ENCODE results near the gene APBA2.

Gene APBA2

DNA sequence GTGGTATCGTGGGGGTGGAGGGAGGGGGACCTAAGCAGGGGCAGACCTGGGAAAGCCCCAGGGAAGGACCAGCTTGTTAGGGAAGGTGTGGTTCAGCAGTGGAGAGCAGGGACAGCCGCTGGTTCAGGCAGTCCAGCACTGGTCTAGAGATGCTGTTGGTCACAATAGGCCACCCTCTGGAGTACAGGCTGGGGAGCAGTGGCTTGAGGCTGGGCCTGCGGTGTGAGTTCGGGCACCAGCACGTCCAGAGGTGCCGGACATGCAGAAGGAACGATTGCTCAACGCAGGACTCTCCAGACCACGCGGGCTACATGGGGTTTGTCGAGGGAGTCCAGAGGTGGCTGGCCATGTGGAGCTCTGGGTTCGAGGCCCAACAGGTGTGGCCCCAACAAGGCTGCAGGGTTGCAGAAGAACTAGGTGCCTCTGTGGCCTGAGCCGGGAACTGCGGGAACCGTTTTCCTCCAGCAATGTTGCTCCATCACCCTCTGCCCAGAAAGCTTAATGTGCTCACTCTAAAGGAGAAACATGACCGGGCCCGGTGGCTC is 143.9 kb downstream of the APBA2 start:
- H3K9ac ChIP-seq (ENCODE audit: low read depth in 1 of 2, low read length in 2 of 2), result no peak overlapping the region
- no peak overlapping the region for H3K27ac ChIP-seq (ENCODE audit: low read depth, low read length)
- H3K9me3 ChIP-seq (ENCODE audit: control insufficient read depth in 1 of 2, low read length in 2 of 2), result peaks cover 0 to 4% of the 10 kb centered on the region in 2 donors
- no peaks in the 10 kb centered on the region for H3K36me3 ChIP-seq (ENCODE audit: control insufficient read depth in 1 of 2, insufficient read depth in 2 of 2, low read length in 2 of 2)
- H3K27me3 ChIP-seq (ENCODE audit: control insufficient read depth in 1 of 2, insufficient read depth in 2 of 2, low read length in 2 of 2), result no peaks in the 10 kb centered on the region
- no peaks in the 10 kb centered on the region for H3K4me1 ChIP-seq (ENCODE audit: control insufficient read depth in 1 of 2, insufficient read depth in 2 of 2, low read length in 2 of 2)
- H3K4me3 ChIP-seq (ENCODE audit: low read depth in 1 of 2, low read length in 2 of 2), result no peak overlapping the region

DNA sequence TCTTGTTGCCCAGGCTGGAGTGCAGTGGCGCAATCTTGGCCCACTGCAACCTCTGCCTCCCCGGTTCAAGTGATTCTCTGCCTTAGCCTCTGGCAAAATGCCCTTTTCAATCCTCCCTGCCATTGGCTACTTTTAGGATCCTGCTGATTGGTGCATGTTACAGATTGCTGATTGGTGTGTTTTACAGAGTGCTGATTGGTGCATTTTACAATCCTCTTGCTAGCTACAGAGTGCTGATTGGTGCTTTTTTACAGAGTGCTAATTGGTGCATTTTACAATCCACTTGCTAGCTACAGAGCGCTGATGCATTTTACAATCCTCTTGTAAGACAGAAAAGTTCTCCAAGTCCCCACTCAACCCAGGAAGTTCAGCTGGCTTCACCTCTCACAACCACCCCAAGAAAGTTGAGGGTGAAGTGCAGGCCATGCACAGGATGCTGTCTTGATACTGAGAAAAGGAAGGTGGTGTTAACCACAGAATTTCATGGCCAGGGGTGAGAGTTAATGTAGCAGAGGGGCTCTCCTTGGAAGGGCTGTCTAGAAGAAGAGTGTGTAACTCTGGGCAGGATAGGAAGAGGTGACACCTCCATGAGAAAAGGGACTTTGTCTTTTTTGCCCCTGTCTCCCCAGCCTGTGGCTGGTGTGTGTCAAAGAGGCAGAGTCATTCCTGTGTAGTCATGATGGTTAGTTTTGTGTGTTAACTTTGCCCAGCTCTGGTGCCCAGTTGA is 145.9 kb downstream of the APBA2 start:
- no peaks in the 10 kb centered on the region for H3K27me3 ChIP-seq (ENCODE audit: control insufficient read depth in 1 of 2, insufficient read depth in 2 of 2, low read length in 2 of 2)
- H3K36me3 ChIP-seq (ENCODE audit: control insufficient read depth in 1 of 2, insufficient read depth in 2 of 2, low read length in 2 of 2), result no peaks in the 10 kb centered on the region
- no peak overlapping the region for H3K9ac ChIP-seq (ENCODE audit: low read depth in 1 of 2, low read length in 2 of 2)
- H3K4me3 ChIP-seq (ENCODE audit: low read depth in 1 of 2, low read length in 2 of 2), result no peak overlapping the region
- no peak overlapping the region for H3K27ac ChIP-seq (ENCODE audit: low read depth, low read length)
- peaks cover 0 to 4% of the 10 kb centered on the region in 2 donors for H3K9me3 ChIP-seq (ENCODE audit: control insufficient read depth in 1 of 2, low read length in 2 of 2)
- no peaks in the 10 kb centered on the region for H3K4me1 ChIP-seq (ENCODE audit: control insufficient read depth in 1 of 2, insufficient read depth in 2 of 2, low read length in 2 of 2)

DNA sequence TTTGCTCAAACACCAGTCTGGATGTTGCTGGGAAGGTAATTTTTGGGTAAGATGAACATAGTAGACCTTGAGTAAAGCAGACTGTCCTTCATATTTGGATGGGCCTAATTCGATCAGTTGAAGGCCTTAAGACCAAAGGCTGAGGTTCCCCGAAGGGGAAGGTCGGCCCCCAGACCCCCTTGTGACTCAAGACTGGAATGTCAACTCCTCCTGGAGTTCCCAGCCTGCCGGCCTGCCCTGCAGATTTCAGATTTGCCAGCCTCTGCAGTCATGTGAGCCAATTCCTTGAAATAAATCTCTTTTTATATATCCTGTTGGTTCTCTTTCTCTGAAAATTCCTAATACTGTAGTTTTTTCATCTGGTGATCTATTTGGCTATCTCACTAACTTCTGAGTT is 146.5 kb downstream of the APBA2 start:
- H3K4me1 ChIP-seq (ENCODE audit: control insufficient read depth in 1 of 2, insufficient read depth in 2 of 2, low read length in 2 of 2), result no peaks in the 10 kb centered on the region

DNA sequence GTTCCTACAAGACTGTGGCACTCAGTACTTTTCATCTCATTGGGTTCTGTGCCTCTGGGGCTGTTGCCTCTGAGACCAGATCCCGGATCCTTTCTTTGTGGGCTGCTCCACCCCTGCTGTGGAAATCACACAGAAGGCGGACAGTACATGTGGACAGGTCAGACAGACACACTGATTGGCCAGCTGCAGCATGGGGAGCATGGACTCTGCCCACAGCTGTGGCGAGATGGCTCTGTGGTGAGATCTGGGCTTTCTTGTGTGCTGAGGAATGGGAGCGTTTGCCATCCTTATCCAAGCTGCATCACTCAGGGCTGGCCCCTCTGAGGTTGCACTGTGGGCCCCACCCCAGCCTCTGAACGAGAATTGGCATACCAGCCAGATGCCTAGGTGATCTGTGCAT is 147.0 kb downstream of the APBA2 start:
- H3K9me3 ChIP-seq (ENCODE audit: control insufficient read depth in 1 of 2, low read length in 2 of 2), result peaks cover 0 to 4% of the 10 kb centered on the region in 2 donors
- no peaks in the 10 kb centered on the region for H3K4me1 ChIP-seq (ENCODE audit: control insufficient read depth in 1 of 2, insufficient read depth in 2 of 2, low read length in 2 of 2)
- H3K27ac ChIP-seq (ENCODE audit: low read depth, low read length), result no peak overlapping the region
- H3K4me3 ChIP-seq (ENCODE audit: low read depth in 1 of 2, low read length in 2 of 2), result no peak overlapping the region
- no peaks in the 10 kb centered on the region for H3K27me3 ChIP-seq (ENCODE audit: control insufficient read depth in 1 of 2, insufficient read depth in 2 of 2, low read length in 2 of 2)
- H3K9ac ChIP-seq (ENCODE audit: low read depth in 1 of 2, low read length in 2 of 2), result no peak overlapping the region
- H3K36me3 ChIP-seq (ENCODE audit: control insufficient read depth in 1 of 2, insufficient read depth in 2 of 2, low read length in 2 of 2), result no peaks in the 10 kb centered on the region

More for the DNA sequence above, 146.5 kb downstream of the APBA2 start:
- Histone ChIP-seq H3K27ac (ENCODE audit: low read depth, low read length) (no peak overlapping the region), H3K9ac (ENCODE audit: low read depth in 1 of 2, low read length in 2 of 2) (no peak overlapping the region), H3K4me3 (ENCODE audit: low read depth in 1 of 2, low read length in 2 of 2) (no peak overlapping the region), H3K27me3 (ENCODE audit: control insufficient read depth in 1 of 2, insufficient read depth in 2 of 2, low read length in 2 of 2) (no peaks in the 10 kb centered on the region), H3K9me3 (ENCODE audit: control insufficient read depth in 1 of 2, low read length in 2 of 2) (peaks cover 0 to 4% of the 10 kb centered on the region in 2 donors), H3K36me3 (ENCODE audit: control insufficient read depth in 1 of 2, insufficient read depth in 2 of 2, low read length in 2 of 2) (no peaks in the 10 kb centered on the region)

DNA sequence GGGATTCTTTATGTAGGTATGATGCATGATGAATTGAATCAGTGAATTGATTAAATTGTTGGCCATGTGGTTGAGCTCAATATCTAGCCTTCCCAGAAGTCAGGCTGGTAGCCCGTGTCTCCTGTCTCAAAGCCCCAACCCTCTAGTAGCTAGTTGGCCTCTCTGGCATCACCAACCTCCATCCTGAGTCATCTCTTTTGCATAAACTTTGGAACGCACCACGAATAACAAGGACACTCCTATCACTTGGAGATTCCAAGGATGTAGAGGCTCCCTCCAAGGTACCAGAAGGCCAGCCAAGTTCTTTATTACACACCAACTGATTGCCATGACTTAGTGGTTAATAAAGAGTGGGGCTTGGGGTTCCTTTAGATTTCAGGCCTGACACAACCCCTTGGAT is 148.4 kb downstream of the APBA2 start:
- Histone ChIP-seq H3K36me3 (ENCODE audit: control insufficient read depth in 1 of 2, insufficient read depth in 2 of 2, low read length in 2 of 2) (no peaks in the 10 kb centered on the region), H3K27ac (ENCODE audit: low read depth, low read length) (no peak overlapping the region), H3K4me1 (ENCODE audit: control insufficient read depth in 1 of 2, insufficient read depth in 2 of 2, low read length in 2 of 2) (no peaks in the 10 kb centered on the region), H3K4me3 (ENCODE audit: low read depth in 1 of 2, low read length in 2 of 2) (no peak overlapping the region), H3K27me3 (ENCODE audit: control insufficient read depth in 1 of 2, insufficient read depth in 2 of 2, low read length in 2 of 2) (no peaks in the 10 kb centered on the region), H3K9me3 (ENCODE audit: control insufficient read depth in 1 of 2, low read length in 2 of 2) (peaks cover 0 to 4% of the 10 kb centered on the region in 2 donors), H3K9ac (ENCODE audit: low read depth in 1 of 2, low read length in 2 of 2) (no peak overlapping the region)

DNA sequence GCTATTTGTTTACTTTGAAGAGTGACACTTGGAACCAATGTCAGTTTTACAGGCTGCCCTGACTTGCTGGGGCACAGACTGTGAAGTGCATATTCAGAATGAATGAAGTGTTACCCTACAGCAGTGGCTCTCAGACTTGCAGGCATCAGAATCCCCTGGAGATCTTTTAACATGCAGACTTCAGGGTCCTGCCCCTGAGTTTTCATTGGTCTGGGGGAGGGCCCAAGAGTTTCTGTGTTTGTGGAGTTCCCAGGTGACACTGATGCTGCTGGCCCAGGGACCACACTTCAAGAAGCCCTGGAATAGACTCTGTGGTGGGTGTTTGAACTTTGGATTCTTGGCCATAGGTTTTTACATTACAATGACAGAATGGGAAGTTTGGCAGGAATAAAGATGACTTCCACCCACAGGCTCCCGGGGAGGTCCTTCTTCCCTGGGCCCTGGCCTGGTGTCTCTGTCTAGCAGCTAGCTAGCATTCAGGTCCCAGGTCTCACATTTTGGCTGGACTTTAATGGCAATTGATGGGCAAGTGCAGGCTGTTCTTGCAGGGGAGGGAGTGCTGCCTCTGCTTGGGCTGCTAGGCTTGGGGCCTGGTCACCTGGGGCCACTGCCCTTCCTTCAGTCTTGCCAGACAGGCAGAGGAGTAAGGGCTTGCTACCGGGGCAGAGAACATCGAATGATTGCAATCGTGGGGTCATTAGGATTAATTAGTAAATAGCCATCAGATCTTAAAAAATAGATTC is 149.0 kb downstream of the APBA2 start:
- Histone ChIP-seq H3K36me3 (ENCODE audit: control insufficient read depth in 1 of 2, insufficient read depth in 2 of 2, low read length in 2 of 2) (no peaks in the 10 kb centered on the region), H3K9ac (ENCODE audit: low read depth in 1 of 2, low read length in 2 of 2) (no peak overlapping the region), H3K9me3 (ENCODE audit: control insufficient read depth in 1 of 2, low read length in 2 of 2) (peaks cover 0 to 4% of the 10 kb centered on the region in 2 donors), H3K4me3 (ENCODE audit: low read depth in 1 of 2, low read length in 2 of 2) (no peak overlapping the region), H3K27me3 (ENCODE audit: control insufficient read depth in 1 of 2, insufficient read depth in 2 of 2, low read length in 2 of 2) (no peaks in the 10 kb centered on the region), H3K4me1 (ENCODE audit: control insufficient read depth in 1 of 2, insufficient read depth in 2 of 2, low read length in 2 of 2) (no peaks in the 10 kb centered on the region), H3K27ac (ENCODE audit: low read depth, low read length) (no peak overlapping the region)

DNA sequence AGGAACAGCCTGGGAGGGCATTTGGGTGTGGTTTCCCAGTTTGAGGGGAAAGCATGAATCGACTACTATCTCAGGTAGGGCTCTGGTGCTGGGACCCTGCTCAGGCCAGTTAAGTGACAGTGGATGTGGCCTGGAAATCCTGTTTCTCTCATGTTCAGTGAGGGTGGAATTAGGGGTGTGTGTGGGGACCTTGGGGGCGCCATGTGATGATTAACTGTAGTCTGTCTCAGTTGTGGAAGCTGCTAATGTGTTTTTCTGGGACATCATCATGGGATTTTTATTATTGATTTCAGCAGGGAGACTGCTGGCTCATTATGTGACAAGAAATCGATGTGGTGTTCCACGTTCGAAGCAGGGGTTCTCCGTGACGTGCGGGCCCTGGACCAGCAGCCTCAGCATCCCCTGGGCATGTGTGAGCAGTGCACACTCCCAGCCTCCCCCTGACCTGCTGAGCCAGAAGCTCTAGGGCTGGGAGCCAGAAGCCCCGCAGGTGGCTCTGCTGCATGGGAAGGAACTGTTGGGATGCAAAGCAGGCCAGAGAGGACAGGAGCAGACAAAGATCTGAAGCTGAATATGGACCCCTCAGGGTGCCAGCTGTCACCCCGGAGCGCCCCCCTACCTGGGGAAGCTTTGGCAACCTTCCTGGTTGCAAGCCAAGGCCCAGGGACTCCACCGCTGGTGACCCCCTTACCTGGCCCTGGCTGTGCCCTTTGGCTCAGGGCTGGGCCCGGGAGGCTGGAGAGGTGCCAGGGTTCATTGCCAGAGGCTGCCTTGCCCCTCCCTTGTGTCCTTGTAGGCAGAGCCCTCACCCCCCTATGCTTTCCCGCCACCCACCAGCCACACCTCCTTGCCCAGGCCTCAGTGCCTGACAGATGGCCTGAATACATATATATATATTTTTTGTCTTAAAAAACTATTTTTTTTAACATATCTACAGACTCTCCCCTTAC is 149.8 kb downstream of the APBA2 start:
- no peak overlapping the region for H3K27ac ChIP-seq (ENCODE audit: low read depth, low read length)
- H3K36me3 ChIP-seq (ENCODE audit: control insufficient read depth in 1 of 2, insufficient read depth in 2 of 2, low read length in 2 of 2), result no peaks in the 10 kb centered on the region
- no peak overlapping the region for H3K4me3 ChIP-seq (ENCODE audit: low read depth in 1 of 2, low read length in 2 of 2)
- no peaks in the 10 kb centered on the region for H3K27me3 ChIP-seq (ENCODE audit: control insufficient read depth in 1 of 2, insufficient read depth in 2 of 2, low read length in 2 of 2)
- H3K4me1 ChIP-seq (ENCODE audit: control insufficient read depth in 1 of 2, insufficient read depth in 2 of 2, low read length in 2 of 2), result no peaks in the 10 kb centered on the region
- no peak overlapping the region for H3K9ac ChIP-seq (ENCODE audit: low read depth in 1 of 2, low read length in 2 of 2)
- H3K9me3 ChIP-seq (ENCODE audit: control insufficient read depth in 1 of 2, low read length in 2 of 2), result peaks cover 0 to 4% of the 10 kb centered on the region in 2 donors

DNA sequence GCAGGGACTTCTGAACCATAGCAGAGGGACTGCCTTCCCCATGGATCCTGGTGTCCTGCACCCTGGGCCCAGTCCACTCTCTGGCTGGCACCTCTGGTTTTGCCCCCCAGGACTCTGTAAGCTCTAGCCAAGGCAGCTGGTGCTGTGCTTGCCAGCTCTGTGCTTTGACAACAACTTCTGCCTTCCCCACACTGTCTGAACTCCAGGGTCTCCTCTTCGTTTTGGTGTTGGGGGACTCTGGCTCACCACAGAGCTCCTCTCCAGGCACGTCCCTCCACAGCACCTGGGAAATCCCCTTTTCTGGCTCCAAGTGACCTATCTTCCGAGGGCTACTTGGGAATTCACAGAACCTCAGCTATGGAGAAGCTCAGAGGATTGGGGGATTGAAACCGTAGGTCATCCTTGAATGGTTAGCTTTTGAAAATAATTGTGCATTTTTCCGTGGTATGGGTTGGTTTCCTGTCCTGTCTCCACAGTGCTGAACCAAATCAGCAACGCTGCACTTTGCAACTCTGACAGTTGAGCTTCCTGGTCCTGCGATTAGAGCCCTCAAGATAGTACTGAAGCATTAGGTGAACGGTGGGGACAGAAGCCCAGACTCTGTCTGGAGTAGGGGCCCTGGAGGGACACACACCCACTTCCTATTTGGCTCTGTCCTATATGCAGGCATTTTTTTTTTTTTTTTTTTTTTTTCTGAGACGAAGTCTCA is 152.4 kb downstream of the APBA2 start:
- no peaks in the 10 kb centered on the region for H3K4me1 ChIP-seq (ENCODE audit: control insufficient read depth in 1 of 2, insufficient read depth in 2 of 2, low read length in 2 of 2)
- H3K27ac ChIP-seq (ENCODE audit: low read depth, low read length), result no peak overlapping the region
- H3K4me3 ChIP-seq (ENCODE audit: low read depth in 1 of 2, low read length in 2 of 2), result no peak overlapping the region
- no peak overlapping the region for H3K9ac ChIP-seq (ENCODE audit: low read depth in 1 of 2, low read length in 2 of 2)
- H3K36me3 ChIP-seq (ENCODE audit: control insufficient read depth in 1 of 2, insufficient read depth in 2 of 2, low read length in 2 of 2), result no peaks in the 10 kb centered on the region
- H3K27me3 ChIP-seq (ENCODE audit: control insufficient read depth in 1 of 2, insufficient read depth in 2 of 2, low read length in 2 of 2), result no peaks in the 10 kb centered on the region
- no peaks in the 10 kb centered on the region for H3K9me3 ChIP-seq (ENCODE audit: control insufficient read depth in 1 of 2, low read length in 2 of 2)

DNA sequence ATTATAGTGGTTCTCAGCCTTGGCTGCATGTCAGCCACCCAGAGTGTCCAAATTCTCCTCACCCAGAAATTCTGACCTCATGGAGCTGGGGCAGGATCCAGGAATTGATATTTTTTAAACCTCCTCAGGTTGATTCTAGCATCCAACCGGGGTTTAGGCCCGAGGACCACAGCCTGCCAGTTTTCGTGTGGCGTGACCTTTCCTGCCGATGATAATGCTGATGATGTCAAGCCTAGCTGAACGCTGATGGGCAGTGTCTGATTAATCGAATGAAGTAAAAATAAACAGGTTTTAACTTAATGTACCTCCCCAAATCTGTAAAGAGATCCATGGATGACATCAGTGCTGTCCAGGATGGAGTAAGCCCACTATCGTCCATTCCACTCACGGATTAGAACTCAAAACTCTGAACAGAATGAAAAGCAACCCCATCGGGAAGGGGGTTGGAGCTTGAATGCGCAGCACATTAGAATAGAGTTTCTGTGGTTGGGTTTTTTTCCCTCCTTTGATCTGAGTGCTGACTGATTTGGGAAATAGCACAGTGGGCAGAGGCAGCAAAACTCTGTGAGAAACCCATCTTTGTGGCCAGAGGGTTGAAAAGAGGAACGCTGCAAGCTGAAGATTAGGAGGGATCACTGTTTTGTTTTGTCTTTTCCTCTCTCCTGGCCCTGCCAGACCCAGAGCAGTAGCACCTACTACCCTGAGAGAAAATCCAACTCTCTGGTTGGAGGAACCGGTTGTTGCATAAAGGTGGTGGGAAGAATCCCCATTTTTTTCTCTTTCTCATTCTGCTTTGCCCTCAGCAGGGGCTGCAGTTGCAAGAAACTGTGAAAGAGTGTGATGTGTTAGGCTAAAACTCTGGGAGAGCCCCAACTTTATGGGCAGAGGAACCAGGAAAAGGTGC is 153.9 kb downstream of the APBA2 start:
- Histone ChIP-seq H3K9ac (ENCODE audit: low read depth in 1 of 2, low read length in 2 of 2) (no peak overlapping the region), H3K4me1 (ENCODE audit: control insufficient read depth in 1 of 2, insufficient read depth in 2 of 2, low read length in 2 of 2) (no peaks in the 10 kb centered on the region), H3K36me3 (ENCODE audit: control insufficient read depth in 1 of 2, insufficient read depth in 2 of 2, low read length in 2 of 2) (no peaks in the 10 kb centered on the region), H3K27me3 (ENCODE audit: control insufficient read depth in 1 of 2, insufficient read depth in 2 of 2, low read length in 2 of 2) (no peaks in the 10 kb centered on the region), H3K9me3 (ENCODE audit: control insufficient read depth in 1 of 2, low read length in 2 of 2) (no peaks in the 10 kb centered on the region), H3K4me3 (ENCODE audit: low read depth in 1 of 2, low read length in 2 of 2) (no peak overlapping the region), H3K27ac (ENCODE audit: low read depth, low read length) (no peak overlapping the region)
